ENCODE results near the gene OR2T2. TPM values are rescaled to one million over a fixed set of nuclear protein-coding genes. Genes with fewer than 3 reads are reported as not detected.
"Not testable (repeated sequence)": the region's sequence is repeated elsewhere in the genome, so short reads cannot be mapped to it uniquely, and the experiment has no call there.

Gene OR2T2
- total RNA-seq, 1 experiment from 2014 or later, result not detected

DNA sequence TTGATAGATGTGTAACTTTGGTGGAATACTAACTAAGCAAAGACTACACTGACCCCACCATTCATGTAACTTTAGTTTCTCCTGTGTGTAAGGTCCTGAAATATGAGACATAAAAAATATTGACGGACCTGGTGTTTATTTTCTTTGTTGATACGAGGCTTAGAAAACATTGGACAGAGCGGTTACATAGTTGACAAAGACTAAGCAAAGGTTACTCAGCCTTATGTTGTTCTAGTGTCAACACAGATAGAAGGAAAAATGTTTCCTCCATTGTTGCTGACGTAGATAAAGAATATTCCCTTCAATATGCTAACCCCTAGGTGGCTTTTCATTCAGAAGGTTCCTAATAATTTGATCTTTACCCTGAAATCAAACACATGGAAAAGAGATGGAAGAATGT lies 9.6 kb downstream of the OR2T2 start:
- not testable (repeated sequence) for H3K27ac ChIP-seq (ENCODE audit: insufficient read length, low read depth, low read length); H2AFZ ChIP-seq (ENCODE audit: low read length); DNase-seq; H3T11ph ChIP-seq (ENCODE audit: low read length); H3K4me1 ChIP-seq (ENCODE audit: insufficient read depth, low read length); H3K79me1 ChIP-seq (ENCODE audit: insufficient read depth, low read depth, low read length, poor library complexity, severe bottlenecking); H3K4me1 Mint-ChIP-seq; H2AK5ac ChIP-seq (ENCODE audit: insufficient read length, low read length); H3K27me3 ChIP-seq (ENCODE audit: insufficient read depth, low read length); H2BK12ac ChIP-seq (ENCODE audit: insufficient read length, low read depth, low read length); H4K20me1 ChIP-seq (ENCODE audit: control insufficient read depth, insufficient read depth, insufficient read length); H4K8ac ChIP-seq (replicated peaks; ENCODE audit: insufficient read length, low read depth, low read length); H2BK20ac ChIP-seq (ENCODE audit: low read depth, low read length, poor library complexity, severe bottlenecking); H4K5ac ChIP-seq (ENCODE audit: insufficient read length, low read depth, low read length); H3K9me3 ChIP-seq (ENCODE audit: control insufficient read depth, low read depth, low read length); H2BK120ac ChIP-seq (ENCODE audit: low read depth, low read length, poor library complexity, severe bottlenecking); H3K23me2 ChIP-seq (ENCODE audit: insufficient read length, low read depth, low read length, poor library complexity, severe bottlenecking); H3K4me2 ChIP-seq (ENCODE audit: insufficient read depth, insufficient read length, low read length); H4K91ac ChIP-seq (ENCODE audit: insufficient read length, low read depth, low read length); H3K18ac ChIP-seq (ENCODE audit: insufficient read length, low read depth, low read length); H3K9ac ChIP-seq (ENCODE audit: extremely low read depth, insufficient read length, low read length); H3K27me3 Mint-ChIP-seq (ENCODE audit: low read depth); H3K4me3 Mint-ChIP-seq; H3K56ac ChIP-seq (ENCODE audit: insufficient read length, low read depth, low read length); H3K4ac ChIP-seq (ENCODE audit: low read depth, low read length); H3K27ac Mint-ChIP-seq; H3K36me3 Mint-ChIP-seq (ENCODE audit: insufficient read depth in 1 of 3, low read depth in 3 of 3); H3K14ac ChIP-seq (ENCODE audit: insufficient read depth, low read length); H2BK15ac ChIP-seq (ENCODE audit: low read depth, low read length); H3K23ac ChIP-seq (ENCODE audit: insufficient read length, low read depth, low read length); H2BK5ac ChIP-seq (ENCODE audit: insufficient read length, low read length); H3K79me2 ChIP-seq (ENCODE audit: insufficient read depth, low read length)
- peaks cover 32 to 34% of the 10 kb centered on the region in 2 experiments for H3K9me3 Mint-ChIP-seq
- WGBS (ENCODE audit: extremely low coverage, insufficient read length, low lambda C conversion rate), result no CpG with 5 or more reads among the region's 4 CpGs

DNA sequence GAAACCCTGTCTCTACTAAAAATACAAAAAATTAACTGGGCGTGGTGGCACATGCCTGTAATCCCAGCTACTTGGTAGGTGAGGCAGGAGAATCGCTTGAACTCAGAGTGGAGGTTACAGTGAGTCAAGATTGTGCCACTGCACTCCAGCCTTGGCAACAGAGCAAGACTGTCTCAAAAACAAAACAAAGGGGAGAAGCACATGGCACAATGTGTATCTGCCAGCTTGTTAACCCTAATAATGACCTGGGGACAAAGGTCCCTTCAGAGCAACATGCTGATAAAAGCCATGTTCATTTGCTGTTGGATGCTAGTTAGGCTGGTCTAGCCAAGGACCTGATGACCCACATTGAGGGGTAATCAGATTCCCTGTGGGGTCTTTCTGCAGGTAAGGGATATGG lies 11.2 kb downstream of the OR2T2 start:
- H3K4me3 Mint-ChIP-seq; H2BK120ac ChIP-seq (ENCODE audit: low read depth, low read length, poor library complexity, severe bottlenecking); H2AFZ ChIP-seq (ENCODE audit: low read length); H3K56ac ChIP-seq (ENCODE audit: insufficient read length, low read depth, low read length); H3K36me3 Mint-ChIP-seq (ENCODE audit: insufficient read depth in 1 of 3, low read depth in 3 of 3); H3K79me2 ChIP-seq (ENCODE audit: insufficient read depth, low read length); H3K9ac ChIP-seq (ENCODE audit: extremely low read depth, insufficient read length, low read length); H3T11ph ChIP-seq (ENCODE audit: low read length); H4K5ac ChIP-seq (ENCODE audit: insufficient read length, low read depth, low read length); H2BK12ac ChIP-seq (ENCODE audit: insufficient read length, low read depth, low read length); H3K27ac Mint-ChIP-seq; H3K27ac ChIP-seq (ENCODE audit: insufficient read length, low read depth, low read length); H4K8ac ChIP-seq (replicated peaks; ENCODE audit: insufficient read length, low read depth, low read length); H2AK5ac ChIP-seq (ENCODE audit: insufficient read length, low read length); H3K27me3 ChIP-seq (ENCODE audit: insufficient read depth, low read length); H3K4ac ChIP-seq (ENCODE audit: low read depth, low read length); H2BK20ac ChIP-seq (ENCODE audit: low read depth, low read length, poor library complexity, severe bottlenecking); H3K18ac ChIP-seq (ENCODE audit: insufficient read length, low read depth, low read length); H3K4me1 ChIP-seq (ENCODE audit: insufficient read depth, low read length); H3K9me3 ChIP-seq (ENCODE audit: control insufficient read depth, low read depth, low read length); H3K4me1 Mint-ChIP-seq; H3K23me2 ChIP-seq (ENCODE audit: insufficient read length, low read depth, low read length, poor library complexity, severe bottlenecking); H3K4me2 ChIP-seq (ENCODE audit: insufficient read depth, insufficient read length, low read length); H3K27me3 Mint-ChIP-seq (ENCODE audit: low read depth); H2BK5ac ChIP-seq (ENCODE audit: insufficient read length, low read length); H4K91ac ChIP-seq (ENCODE audit: insufficient read length, low read depth, low read length); DNase-seq; H3K23ac ChIP-seq (ENCODE audit: insufficient read length, low read depth, low read length); H2BK15ac ChIP-seq (ENCODE audit: low read depth, low read length); H4K20me1 ChIP-seq (ENCODE audit: control insufficient read depth, insufficient read depth, insufficient read length); H3K14ac ChIP-seq (ENCODE audit: insufficient read depth, low read length); H3K79me1 ChIP-seq (ENCODE audit: insufficient read depth, low read depth, low read length, poor library complexity, severe bottlenecking): not testable (repeated sequence)
- WGBS (ENCODE audit: extremely low coverage, insufficient read length, low lambda C conversion rate), result no CpG with 5 or more reads among the region's 2 CpGs
- peaks cover 37 to 42% of the 10 kb centered on the region in 2 experiments for H3K9me3 Mint-ChIP-seq

All from H9 (cell line).